GM19468 (cell line): ENCODE data around the gene MMP14.
"Not testable (repeated sequence)": the region's sequence is repeated elsewhere in the genome, so short reads cannot be mapped to it uniquely, and the experiment has no call there.

Experiments used
- ATAC-seq: cut with Tn5 transposase; IDR thresholded peaks from one replicate; pipeline ENCODE4 v1.9.1; 2021; ENCODE audit warnings: mild to moderate bottlenecking, moderate library complexity, moderate number of reproducible peaks; ENCODE audit not compliant: unreplicated experiment; ENCODE audit errors: extremely low read depth

Gene MMP14

DNA sequence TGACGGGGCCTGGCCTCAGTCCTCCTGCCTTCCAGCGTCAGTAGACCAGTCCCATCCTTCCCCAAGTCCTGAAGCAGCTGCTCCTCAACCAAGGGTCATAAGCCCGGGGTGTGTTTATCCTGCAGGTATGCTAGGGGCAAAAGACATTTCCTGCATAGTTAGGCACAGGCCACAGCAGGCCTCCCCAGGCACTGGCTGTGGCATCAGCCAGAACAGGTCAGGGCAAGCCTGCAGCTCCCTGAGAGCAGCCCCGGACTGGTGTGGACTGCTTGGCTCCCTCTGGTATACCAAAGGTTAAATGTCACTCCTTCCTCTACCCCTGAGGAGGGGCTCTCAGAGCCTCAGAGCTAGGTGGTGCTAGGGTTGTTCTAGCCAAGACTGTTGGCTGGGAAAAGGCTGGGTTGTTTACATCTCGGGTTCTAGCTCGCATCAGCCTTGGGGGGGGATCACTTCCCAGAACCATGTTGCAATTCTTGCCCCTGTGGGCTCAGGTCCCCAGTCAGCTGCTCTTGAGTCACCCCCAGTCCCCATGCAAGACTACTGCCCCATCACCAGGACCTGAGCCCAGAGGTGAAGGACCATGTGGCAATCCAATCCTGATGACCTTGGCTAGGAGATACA is 2.9 kb downstream of the MMP14 start:
- no peak for ATAC-seq

DNA sequence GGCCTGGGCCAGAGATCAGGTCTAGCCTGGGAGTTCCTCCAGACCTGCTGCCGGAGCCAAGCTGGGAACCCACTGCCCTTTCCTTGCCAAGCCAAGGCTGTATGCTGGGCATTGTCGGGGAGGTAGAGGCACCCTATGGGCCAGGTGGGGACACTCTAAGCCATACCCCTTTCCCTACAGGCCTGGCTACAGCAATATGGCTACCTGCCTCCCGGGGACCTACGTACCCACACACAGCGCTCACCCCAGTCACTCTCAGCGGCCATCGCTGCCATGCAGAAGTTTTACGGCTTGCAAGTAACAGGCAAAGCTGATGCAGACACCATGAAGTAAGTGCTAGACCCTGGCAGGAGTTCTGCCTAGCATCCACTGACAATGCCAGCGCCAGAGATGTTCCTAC is 4.9 kb downstream of the MMP14 start:
- no peak for ATAC-seq

GRCh38 chr14:22841769-22842168 is 5.4 kb downstream of the MMP14 start:
- ATAC-seq: no peak

GRCh38 chr14:22842211-22843122 is 6.1 kb downstream of the MMP14 start:
- no peak for ATAC-seq

DNA sequence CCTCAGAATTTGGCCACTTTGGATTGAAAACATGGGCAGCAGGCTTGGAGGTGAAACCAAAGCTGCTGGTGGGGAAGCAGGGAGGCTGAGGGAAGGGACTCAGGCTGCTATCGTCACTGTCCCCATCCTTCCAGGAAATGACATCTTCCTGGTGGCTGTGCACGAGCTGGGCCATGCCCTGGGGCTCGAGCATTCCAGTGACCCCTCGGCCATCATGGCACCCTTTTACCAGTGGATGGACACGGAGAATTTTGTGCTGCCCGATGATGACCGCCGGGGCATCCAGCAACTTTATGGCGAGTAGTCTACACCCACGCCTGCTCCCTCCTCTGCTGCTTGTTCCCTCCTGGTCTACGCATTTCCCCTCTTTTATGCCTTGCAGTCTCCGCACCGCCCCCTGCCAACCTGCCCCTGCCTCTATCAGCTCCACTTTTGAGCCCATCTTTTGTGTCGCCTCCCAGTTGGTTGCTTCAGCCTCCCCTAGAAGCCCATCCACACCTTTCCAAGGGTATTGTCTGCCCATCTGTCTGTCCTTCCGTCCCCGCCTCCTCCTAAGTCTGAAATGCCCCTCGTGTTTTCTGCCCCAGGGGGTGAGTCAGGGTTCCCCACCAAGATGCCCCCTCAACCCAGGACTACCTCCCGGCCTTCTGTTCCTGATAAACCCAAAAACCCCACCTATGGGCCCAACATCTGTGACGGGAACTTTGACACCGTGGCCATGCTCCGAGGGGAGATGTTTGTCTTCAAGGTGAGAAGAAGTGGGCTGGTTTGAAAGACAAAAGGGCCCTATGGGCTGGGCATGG is 6.9 kb downstream of the MMP14 start:
- ATAC-seq: no peak

DNA sequence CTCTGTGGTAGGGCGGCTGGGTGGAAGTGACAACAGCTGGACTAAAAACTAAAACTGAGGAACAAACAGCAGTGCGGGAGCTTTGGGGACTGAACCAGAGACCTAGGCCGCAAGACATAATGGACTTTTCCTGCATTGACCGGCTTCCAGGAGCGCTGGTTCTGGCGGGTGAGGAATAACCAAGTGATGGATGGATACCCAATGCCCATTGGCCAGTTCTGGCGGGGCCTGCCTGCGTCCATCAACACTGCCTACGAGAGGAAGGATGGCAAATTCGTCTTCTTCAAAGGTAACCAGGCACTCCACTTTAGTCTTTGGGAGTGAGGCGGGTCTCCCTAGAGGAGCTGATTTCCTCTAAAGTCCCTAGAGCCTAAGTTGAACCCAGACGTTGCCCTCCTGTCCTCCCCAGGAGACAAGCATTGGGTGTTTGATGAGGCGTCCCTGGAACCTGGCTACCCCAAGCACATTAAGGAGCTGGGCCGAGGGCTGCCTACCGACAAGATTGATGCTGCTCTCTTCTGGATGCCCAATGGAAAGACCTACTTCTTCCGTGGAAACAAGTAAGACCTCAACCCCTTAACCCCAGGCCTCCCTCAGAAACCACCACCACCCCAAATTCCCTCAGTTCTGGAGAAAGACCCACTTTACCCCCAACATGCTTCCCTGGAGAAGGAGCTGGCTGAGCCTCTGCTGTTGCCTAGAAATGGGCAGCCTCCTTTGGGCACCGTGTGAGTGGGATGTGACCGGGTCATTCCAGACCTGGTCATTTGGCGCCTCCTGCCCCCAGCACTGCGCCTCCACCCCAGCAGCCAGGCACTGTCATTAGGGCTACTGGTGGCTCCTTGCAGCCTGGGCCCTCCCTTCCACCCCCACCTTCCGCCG is 8.1 kb downstream of the MMP14 start:
- ATAC-seq: no peak

DNA sequence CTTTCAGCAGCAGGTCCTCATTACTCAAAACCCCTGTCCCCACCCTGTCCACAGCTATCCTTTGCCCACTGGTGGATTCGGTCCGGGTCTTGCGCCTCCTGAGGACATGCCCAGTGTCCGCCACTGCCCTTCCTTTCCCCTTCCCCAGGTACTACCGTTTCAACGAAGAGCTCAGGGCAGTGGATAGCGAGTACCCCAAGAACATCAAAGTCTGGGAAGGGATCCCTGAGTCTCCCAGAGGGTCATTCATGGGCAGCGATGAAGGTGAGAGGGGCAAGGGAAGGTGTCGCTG is 8.7 kb downstream of the MMP14 start:
- ATAC-seq: no peak

DNA sequence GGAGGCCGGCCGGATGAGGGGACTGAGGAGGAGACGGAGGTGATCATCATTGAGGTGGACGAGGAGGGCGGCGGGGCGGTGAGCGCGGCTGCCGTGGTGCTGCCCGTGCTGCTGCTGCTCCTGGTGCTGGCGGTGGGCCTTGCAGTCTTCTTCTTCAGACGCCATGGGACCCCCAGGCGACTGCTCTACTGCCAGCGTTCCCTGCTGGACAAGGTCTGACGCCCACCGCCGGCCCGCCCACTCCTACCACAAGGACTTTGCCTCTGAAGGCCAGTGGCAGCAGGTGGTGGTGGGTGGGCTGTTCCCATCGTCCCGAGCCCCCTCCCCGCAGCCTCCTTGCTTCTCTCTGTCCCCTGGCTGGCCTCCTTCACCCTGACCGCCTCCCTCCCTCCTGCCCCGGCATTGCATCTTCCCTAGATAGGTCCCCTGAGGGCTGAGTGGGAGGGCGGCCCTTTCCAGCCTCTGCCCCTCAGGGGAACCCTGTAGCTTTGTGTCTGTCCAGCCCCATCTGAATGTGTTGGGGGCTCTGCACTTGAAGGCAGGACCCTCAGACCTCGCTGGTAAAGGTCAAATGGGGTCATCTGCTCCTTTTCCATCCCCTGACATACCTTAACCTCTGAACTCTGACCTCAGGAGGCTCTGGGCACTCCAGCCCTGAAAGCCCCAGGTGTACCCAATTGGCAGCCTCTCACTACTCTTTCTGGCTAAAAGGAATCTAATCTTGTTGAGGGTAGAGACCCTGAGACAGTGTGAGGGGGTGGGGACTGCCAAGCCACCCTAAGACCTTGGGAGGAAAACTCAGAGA is 9.6 kb downstream of the MMP14 start:
- ATAC-seq: no peak

DNA sequence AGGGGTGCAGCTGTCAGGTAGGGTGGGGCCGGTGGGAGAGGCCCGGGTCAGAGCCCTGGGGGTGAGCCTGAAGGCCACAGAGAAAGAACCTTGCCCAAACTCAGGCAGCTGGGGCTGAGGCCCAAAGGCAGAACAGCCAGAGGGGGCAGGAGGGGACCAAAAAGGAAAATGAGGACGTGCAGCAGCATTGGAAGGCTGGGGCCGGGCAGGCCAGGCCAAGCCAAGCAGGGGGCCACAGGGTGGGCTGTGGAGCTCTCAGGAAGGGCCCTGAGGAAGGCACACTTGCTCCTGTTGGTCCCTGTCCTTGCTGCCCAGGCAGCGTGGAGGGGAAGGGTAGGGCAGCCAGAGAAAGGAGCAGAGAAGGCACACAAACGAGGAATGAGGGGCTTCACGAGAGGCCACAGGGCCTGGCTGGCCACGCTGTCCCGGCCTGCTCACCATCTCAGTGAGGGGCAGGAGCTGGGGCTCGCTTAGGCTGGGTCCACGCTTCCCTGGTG is 10.5 kb downstream of the MMP14 start:
- ATAC-seq: no peak

DNA sequence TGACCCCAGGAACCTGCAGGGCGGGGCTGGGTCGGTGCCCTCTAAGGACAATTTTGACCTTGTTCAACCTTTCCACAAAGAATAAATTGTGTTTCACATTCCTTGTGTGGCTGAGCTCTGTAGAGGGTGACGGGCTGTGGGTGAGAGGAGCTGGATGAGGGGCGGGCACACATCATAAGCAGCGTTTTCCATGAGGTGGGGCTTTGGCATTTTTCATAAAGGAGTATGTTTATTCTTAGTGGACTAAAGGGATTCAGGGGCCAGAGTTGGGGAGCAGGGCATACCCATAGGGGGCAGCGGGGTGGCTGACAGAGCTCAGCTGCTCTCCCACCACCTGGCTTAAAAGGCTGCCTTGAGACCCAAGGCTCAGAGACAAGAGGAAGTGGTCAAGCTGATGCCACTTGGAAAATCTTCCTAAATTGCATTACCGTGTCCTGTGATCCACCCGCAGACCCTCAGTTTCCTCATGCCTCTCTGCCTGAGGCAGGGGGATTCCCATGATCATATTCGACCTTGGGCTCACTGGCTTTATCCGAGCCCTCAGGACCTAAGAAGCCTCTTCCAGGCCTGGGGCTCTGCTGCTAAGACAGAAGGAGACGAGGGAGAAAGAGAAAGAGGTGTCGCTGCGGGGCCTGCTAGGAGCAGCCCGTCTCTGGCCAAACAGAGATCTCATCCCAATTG is 11.4 kb downstream of the MMP14 start:
- ATAC-seq: no peak

DNA sequence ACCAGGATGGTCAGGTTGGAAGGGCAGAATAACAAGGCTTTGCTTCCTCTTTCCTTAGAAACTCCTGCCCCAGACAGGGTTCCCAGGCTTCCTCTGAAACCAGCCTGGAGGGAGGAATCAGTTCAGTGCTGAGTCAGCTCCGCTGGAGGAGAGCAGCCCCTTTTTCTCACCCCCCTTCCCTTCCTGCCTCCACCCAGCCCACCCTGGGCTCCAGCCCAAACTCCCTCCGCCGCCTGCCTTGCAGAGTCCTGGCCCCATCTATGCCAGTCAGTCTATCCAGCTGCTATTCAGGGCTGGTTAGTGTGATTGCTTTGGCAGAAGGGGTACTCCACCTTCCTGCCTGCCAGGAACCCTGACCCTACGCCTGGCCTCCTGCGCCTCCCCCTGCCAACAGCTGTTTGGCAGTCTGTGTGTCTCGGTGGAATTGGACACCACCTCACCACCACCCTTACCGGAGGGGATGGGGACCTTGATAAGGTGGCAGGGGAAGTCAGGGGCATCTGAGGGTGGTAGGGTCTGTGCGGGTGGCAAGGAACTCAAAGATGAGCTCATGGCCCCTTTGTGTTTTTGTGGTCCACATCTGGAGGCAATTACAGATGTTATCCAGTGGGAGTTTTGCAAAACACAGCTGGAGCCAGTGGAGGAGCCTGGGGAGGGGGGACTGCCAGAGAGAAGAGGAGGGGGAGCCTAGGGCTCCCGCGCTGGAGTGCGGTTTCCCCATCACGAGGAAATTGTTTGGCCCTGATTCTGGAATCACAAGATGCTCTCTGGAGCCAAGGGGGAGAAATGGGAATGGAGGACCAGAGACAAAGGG is 12.2 kb downstream of the MMP14 start:
- no peak for ATAC-seq

GRCh38 chr14:22849212-22849819 is 12.9 kb downstream of the MMP14 start:
- ATAC-seq: no peak

DNA sequence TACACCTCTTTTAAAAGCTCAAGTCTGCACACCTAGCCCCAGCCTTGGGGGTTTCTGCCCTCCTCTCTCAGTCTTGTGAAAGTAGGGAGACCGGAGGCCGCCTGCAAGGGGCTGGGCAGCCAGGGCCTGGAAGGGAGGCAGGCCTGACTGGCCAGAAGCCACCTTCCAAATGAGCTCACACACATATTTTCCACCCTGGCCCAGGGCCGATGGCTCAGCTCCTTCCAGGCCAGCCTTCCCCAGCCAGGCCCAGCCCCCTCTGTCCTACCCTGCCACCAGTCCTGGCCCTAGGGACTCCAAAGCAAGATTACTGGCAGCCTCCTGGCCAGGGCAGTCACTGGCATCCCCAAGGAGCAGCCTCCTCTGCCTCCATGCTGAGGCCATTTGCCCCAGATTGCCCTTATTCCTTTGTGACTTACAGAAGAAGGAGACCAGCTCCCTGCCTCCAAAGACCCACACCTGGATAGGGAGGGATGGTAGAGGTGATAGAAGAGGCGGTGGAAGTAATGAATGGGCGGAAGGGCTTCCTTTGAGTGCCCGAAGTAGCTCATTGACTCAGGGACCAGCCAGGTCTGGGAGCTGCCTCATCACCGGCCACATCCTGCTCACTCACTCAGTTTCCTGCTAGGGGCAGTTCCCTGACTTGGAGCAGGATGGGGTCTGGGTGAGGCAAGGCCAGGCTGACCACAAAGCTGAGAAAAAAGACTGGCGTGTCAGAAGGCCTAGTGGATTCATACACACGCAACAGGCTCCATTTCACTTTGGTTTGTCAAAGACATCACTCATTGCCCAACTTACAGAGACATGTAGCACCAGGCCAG is 14.8 kb downstream of the MMP14 start:
- ATAC-seq: no peak

- not testable (repeated sequence) for ATAC-seq
Measured at GRCh38 chr14:22852178-22852577, 15.8 kb downstream of the MMP14 start.

GRCh38 chr14:22852599-22852939 is 16.2 kb downstream of the MMP14 start:
- ATAC-seq: no peak

DNA sequence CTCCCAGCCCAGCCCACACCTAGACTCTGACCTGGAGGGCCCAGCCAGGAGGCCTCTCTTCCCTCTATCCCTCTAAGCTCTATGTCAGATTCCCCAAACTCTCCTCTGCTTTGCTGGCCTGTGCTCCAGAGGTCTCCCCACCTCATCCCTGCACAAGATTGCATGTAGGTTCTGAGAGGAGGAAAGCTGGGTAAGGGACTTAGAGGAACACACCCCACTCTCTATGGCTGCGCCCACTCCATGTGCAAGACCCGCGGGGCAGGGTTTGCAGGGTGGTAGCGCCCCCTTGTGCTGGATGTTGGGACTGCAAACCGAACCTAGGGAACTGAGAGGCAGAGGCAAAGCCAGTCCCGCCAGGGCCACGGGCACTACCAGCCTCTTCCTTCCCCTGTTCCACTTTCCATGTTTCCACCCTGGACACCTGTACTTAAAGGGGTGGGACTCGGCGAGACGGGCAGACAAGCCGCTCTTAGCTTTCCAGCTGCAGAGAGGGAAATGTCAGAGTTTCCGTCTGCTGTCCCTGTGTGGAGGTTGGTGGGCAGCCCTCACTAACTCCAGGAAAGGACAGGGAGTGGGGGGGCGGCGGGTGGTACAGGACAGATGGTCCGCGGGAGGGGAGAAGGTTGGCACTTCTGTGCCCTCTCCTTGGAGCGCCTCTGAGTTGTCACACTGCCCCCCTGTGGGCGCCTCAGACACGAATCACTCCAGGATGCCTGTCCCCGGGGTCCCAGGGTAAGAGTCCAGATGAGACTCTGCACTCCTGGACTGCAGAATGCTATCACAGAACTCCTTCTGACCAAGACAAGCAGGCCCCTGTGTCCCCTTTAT is 16.8 kb downstream of the MMP14 start:
- ATAC-seq: no peak
